ENCODE measurements around the gene ELANE. TPM values are rescaled to one million over a fixed set of nuclear protein-coding genes. Genes with fewer than 3 reads are reported as not detected.

Gene ELANE
- total and polyA plus RNA-seq, 12 donors = 0.48 to 3.4 (median 1.8) TPM; not detected in 6

DNA sequence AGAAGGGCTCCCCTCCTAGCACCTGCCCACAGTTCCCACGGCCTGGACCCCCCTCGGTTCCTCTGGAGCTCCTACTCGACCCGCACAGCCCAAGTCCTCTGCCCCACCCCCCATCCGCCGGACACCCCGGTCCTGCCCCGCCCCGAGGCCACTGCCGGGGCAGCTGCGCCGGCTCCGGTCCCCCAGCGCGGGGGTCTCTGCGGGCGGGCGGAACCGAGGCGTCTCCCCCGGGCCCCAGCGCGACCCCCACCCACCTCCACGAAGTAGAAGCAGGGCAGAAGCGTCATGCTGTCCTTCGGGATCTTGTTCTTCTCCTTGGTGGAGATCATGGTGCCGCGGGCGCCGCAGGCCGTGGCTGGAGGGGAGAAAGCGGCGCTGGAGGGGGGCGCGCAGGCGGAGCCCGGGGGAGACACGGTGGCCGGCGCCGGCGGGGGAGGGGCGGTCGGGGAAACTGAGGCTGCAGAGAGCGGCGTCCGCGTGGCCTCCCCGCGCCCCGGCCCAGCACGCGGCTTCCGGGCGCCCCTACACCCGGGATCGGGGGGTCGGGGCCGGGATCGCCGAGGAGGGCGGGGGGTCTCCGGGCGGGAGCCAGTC, 30.8 kb upstream of the ELANE start:
- no peak for DNase-seq
- TF ChIP-seq CTCF (IDR thresholded peaks at IDR 0.05) = no peak
- TF ChIP-seq POLR2A (IDR thresholded peaks at IDR 0.05) = no peak
- peaks cover 21% of the 10 kb centered on the region for H3K27me3 ChIP-seq
- WGBS, 4 donors = 1 to 2% methylated on average over 36 to 63 of the region's 64 CpGs; no CpG with 5 or more reads in 2 of the 4 donors
- peak overlapping the region in 1 of 4 donors; percentile 43 for H3K4me3 ChIP-seq
- peaks cover 5 to 7% of the 10 kb centered on the region in 2 donors for H3K4me1 ChIP-seq (replicated peaks in 1 of 2)
- no peaks in the 10 kb centered on the region for H3K9me3 ChIP-seq (replicated peaks in 1 of 3)
- no peaks in the 10 kb centered on the region for H3K36me3 ChIP-seq (replicated peaks in 1 of 2)
- no peak overlapping the region for H3K27ac ChIP-seq
- intact Hi-C loops (cut with DNase I) = no loop called here

- intact Hi-C loops (cut with DNase I) = no loop called here
- peaks cover 21% of the 10 kb centered on the region for H3K27me3 ChIP-seq
- no peak within 1 kb of the TSS for H3K27ac ChIP-seq
- no peaks in the 10 kb centered on the region for H3K9me3 ChIP-seq (replicated peaks in 1 of 3)
- TF ChIP-seq CTCF (IDR thresholded peaks at IDR 0.05) = no peak
- no peak for TF ChIP-seq POLR2A (IDR thresholded peaks at IDR 0.05)
- H3K36me3 ChIP-seq (replicated peaks in 1 of 2) = no peaks in the 10 kb centered on the region
- WGBS, 4 donors = 1 to 7% (median 2%) methylated on average over 3 to 78 of the region's 86 CpGs; no CpG with 5 or more reads in 1 of the 4 donors
- H3K4me1 ChIP-seq (replicated peaks in 1 of 2) = peaks cover 5 to 7% of the 10 kb centered on the region in 2 donors
- DNase-seq = no peak
- peak within 1 kb of the TSS in 1 of 4 donors; percentile 43 for H3K4me3 ChIP-seq
Measured at GRCh38 chr19:821825-822503, 30.1 kb upstream of the ELANE start, which contains the start of gene PLPPR3. TSS of gene PLPPR3 (minus strand) at chr19:821955. CDS start at chr19:821559, 396 bp downstream.

DNA sequence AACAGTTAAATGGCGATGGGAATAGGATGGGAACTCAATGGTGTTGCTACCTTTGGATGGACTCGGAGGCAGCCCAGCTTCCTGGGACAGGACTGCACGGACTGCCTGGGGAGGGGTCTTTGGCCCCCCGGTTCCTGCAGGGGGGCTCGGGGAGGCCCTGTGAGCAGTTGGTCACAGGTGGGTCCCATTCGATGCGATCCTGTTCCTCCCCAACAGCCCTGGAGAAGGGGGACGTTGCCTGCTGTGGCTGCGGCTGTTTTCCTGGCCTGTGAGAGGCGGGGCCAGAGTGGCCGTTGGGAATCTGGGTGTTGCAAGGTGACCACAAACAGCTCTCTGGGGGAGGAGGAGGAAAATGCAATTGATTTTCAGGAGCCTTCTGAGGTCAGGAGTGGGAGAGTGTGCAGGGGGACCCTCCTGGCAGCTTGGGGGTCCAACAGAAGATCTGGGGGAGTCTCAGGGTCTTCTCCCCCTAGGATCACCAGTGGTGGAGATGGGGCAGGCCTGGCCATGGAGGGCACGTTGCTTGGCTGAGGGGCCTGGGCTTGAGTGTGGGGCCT, 28.5 kb upstream of the ELANE start:
- DNase-seq = no peak
- WGBS, 4 donors = 63 to 70% (median 67%) methylated on average over 7 to 12 of the region's 12 CpGs

More for the DNA sequence above, 28.5 kb upstream of the ELANE start:
- Histone ChIP-seq H3K4me1 (replicated peaks in 1 of 2) (peaks cover 5 to 7% of the 10 kb centered on the region in 2 donors), H3K27me3 (peaks cover 27% of the 10 kb centered on the region), H3K36me3 (replicated peaks in 1 of 2) (no peaks in the 10 kb centered on the region), H3K4me3 (no peak overlapping the region), H3K9me3 (replicated peaks in 1 of 3) (no peaks in the 10 kb centered on the region), H3K27ac (no peak overlapping the region)
- TF ChIP-seq CTCF (IDR thresholded peaks at IDR 0.05) (no peak), POLR2A (IDR thresholded peaks at IDR 0.05) (no peak)
- intact Hi-C loops (cut with DNase I) = no loop called here

Measured in adrenal gland (tissue), 12 donors.